Fibroblast of upper back skin (primary cell): Measurements from ENCODE around the gene SIDT2.
"Not testable (repeated sequence)": the region's sequence is repeated elsewhere in the genome, so short reads cannot be mapped to it uniquely, and the experiment has no call there.

Source experiments
- DNase-seq: peaks from one replicate; pipeline ENCODE4 v3.0.0-alpha.2; 2013

SIDT2 gene

DNA sequence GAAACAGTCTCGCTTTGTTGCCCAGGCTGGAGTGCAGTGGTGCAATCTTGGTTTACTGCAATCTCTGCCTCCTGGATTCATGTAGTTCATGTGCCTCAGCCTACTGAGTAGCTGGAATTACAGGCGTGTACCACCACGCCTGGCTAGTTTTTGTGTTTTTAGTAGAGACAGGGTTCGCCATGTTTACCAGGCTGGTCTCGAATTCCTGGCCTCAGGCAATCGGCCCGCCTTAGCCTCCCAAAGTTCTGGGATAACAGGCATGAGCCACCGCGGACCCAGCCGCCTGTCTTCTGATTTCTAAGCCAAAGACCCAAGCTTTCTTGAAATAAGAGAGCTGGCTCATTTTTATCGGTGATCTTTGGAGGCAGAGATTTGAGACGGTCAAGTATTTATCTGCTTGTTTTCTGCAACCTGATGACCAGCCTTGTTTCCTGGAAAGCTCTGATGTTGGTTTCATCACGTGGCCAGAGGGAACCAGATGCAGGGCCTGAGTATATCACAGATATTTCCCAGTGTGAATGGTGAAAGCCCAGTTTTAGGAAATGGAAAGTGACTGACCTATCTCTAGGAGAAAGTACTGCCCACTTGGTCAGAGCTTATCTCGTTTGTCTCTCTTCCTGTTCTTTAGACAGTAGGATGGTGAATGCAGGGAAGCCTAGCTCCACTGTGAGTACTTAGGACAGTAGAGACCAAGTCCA lies 5.7 kb upstream of the SIDT2 start:
- no peak for DNase-seq

DNA sequence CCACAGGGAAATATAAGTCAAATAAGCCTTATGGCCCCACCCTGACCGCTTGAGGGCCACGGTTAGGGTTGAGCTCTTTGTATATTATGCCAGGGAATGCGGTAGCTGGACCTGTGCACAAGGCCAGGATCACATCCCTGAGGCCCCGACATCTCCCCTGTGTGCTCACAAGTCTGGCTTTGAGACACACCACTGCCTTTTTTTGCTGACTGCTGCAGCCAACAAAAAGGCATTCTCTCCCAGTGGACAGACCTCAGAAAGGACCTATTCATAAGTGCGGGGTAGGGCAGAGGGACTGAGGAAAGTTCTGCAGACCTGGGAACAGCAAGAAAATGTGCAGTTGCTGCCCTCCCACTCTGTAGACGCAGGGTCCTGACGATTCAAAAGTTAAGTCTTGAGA lies 3.4 kb upstream of the SIDT2 start:
- DNase-seq, result no peak

DNA sequence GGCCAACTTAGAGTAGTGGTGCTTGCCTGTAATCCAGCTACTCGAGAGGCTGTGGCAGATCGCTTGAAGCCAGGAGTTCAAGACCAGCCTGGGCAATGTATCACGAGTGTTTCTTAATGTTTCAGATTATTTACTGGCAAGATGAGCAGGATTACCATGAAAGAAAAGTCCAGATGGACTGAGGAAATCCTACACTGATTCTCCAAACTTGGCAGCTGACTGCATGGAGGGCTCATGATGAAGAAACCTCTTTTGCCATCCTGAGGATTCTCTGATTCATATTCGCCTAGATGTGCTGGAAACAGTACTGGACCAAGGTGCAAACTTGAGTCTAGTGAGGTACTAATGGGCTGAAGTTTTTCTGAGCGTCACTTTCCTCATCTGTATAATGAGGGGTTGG lies 2.8 kb upstream of the SIDT2 start:
- no peak for DNase-seq

DNA sequence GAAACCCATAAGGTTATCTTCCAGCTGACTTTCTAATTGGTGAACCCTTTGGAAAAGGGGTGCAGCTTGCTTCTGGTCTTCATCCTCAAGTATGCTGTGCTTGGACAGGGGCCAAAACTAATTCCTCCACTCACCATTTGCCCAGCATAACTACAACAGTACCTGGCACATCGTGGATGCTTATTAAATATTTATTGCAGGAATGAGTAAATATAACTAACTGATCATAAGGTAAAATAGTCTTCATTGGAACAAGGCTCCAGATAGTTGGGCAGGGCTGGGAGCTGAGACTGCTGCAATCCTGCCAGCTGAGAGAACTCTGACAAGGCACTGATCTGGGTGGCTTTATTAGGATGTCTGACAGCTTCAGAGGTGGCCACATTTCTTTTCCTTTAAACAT lies 2.4 kb upstream of the SIDT2 start:
- no peak for DNase-seq

DNA sequence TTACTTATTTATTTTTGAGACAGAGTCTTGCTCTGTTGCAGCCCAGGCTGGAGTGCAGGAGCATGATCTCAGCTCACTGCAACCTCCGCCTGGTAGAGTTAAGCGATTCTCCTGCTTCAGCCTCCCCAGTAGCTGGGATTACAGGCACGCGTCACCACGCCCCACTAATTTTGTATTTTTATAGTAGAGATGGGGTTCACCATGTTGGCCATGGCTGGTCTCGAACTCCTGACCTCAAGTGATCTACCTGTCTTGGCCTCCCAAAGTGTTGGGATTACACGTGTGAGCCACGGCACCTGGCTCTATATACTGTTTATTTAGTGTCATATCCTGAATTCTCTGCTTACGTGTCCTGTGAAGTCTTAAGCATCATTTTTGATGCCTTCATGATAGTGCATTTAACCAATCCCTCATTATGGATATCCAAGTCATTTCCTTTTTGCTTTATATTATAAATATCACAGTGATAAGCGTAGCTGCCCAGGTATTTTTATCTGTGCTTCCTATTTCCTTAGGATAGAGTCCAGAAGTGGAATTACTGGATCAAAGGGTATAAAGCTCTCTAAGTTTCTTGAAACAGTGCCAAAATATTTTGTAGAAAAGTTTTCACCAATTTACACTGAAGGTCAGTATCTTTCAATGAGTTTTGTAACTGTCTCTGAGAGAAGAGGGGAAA lies 871 bp upstream of the SIDT2 start:
- DNase-seq, result no peak

DNA sequence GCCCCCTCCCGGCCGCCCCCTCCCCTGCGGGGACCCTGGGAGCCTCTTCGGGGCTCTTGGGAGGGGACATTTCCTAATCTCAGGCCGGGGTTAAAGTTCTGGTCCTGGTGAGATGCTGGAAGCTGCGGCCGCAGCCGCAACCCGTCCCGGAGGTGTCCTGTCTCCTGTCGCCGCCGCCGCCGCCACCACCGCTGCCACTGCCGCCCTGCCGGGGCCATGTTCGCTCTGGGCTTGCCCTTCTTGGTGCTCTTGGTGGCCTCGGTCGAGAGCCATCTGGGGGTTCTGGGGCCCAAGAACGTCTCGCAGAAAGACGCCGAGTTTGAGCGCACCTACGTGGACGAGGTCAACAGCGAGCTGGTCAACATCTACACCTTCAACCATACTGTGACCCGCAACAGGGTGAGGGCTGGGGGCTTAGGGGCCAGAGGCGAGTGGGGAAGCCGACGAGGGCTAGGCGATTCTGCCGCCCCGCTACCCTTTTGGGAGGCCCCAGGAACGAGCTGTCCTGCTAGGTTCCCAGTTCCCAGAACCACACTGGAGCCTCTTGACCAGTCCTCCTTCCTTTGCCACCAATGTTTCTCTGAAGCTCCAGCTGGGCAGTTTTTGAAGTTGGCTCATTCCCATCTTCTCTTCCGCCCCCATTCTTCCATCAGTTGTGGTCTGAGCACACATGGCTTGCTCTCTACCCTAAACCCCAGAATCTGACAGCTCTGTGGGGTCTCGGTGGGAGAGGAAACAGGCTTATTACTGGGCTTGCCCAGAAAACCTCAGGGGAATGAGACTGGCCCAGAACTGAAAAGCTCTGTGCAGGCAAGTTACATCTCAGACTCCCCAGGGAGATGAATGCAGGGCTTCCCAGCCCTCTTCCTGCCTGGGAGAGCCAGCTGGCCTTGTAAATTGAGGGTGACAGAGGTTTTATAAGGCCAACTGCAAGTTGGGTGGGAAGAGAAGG lies 781 bp downstream of the SIDT2 start:
- peak; percentile 54 for DNase-seq

DNA sequence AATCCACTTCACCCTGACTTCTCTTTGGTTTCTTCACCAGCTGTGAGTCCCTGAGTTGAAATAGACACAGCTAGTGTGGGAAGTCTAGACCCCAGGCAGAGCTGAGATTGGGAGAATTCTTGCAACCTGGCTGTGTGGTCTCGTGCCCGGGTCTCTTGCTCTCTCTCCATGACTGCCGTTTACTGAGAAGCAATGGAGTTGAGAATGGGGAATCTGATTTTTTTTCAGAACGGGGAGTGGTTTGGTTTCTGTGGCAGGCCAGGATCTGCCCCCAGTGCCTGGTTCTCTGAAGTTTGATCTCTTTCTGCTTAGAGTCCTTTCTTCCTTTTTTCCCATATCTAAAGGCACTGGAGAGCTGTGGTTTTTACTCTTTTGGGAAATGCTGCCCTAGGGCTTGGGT lies 1.5 kb downstream of the SIDT2 start:
- peak; percentile 12 for DNase-seq

DNA sequence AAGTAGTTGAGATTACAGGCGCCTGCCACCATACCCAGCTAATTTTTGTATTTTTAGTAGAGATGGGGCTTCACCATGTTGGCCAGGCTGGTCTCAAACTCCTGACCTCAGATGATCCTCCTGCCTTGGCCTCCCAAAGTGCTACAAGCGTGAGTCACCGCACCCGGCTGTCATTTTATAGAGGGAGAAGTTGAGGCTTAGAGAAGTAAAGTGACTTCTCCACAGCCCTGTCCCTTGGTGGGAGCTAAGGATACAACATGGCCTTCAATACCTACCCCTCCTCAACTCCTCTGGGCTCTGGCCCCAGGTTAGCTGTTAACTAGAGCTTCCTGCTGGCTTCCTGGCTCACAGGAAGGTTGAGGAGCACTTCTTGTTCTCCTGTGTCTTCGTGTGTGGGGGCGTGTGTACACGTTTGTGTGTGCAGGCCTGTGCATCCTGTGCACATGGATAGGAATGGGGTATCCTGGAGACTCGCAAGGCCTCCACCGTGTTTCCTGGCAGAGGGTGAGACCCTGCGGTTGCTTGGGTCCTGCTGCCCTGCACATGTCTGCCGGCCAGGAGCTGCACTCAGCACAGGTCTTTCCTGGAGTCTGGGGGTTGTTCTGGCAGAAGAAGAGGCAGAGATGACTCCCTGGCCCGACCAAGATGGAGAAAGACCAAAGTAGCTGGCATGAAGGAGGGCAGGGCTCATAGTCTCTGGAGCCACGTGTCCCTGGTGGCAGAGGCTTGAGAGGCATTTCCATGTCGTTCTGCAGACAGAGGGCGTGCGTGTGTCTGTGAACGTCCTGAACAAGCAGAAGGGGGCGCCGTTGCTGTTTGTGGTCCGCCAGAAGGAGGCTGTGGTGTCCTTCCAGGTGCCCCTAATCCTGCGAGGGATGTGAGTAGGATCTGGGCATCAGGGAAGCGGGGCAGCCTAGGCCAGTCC lies 2.4 kb downstream of the SIDT2 start:
- DNase-seq, result peak; percentile 62

DNA sequence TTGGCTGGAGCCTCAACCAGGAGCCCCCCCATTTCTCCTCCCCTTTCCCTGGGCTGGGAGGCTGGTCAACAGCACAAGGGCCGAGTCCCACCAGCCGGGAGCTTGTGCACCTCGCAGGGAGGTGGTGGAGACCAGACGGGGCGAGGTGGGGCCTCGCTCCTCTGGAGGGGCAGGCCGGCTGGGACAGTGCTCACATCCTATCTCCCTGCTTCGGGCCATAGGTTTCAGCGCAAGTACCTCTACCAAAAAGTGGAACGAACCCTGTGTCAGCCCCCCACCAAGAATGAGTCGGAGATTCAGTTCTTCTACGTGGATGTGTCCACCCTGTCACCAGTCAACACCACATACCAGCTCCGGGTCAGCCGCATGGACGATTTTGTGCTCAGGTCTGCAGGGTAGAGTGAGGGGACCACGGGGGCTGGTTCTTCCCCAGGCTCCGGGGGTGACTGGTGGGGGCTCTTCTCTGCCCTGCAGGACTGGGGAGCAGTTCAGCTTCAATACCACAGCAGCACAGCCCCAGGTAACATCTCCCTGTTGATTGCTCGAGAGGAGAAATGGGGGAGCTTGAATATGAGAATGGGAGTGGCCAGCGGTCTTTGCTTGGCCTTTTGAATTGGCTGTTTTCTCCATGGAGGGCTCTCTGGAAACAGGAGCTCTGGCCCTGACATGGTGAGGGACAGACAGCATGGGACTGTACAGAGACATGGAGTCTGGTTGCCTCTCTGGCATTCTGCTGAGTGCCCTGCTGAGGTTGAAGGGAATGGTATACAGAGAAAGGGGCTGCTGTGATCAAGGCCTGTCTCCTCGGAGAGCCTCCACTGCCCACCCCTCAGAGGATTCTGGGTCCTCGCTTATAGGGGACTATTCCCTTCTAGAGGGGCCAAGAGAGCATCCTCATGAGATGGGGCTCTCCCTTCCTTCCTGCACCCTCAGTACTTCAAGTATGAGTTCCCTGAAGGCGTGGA lies 3.3 kb downstream of the SIDT2 start:
- no peak for DNase-seq

DNA sequence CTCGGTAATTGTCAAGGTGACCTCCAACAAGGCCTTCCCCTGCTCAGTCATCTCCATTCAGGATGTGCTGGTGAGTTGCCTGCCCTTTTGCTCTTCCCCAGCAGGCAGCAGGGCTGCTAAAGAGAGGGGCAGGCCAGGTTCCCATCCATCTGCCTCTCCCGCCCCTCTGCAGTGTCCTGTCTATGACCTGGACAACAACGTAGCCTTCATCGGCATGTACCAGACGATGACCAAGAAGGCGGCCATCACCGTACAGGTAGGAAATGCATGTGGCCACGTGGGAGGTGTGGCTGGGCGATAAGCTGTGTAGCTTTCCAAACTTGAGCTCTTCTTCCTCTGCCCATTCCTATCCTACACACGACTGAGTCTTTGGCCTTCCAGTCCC lies 4.0 kb downstream of the SIDT2 start:
- DNase-seq, result no peak

DNA sequence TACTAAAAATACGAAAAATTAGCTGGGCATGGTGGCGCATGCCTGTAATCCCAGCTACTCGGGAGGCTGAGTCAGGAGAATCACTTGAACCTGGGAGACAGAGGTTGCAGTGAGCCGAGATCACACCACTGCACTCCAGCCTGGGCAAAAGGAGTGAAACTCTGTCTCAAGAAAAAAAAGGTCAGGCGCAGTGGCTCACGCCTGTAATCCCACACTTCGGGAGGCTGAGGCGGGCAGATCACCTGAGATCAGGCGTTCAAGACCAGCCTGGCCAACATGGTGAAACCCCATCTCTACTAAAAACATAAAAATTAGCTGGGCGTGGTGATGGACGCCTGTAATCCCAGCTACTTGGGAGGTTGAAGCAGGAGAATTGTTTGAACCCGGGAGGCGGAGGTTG lies 4.6 kb downstream of the SIDT2 start:
- DNase-seq, result not testable (repeated sequence)

DNA sequence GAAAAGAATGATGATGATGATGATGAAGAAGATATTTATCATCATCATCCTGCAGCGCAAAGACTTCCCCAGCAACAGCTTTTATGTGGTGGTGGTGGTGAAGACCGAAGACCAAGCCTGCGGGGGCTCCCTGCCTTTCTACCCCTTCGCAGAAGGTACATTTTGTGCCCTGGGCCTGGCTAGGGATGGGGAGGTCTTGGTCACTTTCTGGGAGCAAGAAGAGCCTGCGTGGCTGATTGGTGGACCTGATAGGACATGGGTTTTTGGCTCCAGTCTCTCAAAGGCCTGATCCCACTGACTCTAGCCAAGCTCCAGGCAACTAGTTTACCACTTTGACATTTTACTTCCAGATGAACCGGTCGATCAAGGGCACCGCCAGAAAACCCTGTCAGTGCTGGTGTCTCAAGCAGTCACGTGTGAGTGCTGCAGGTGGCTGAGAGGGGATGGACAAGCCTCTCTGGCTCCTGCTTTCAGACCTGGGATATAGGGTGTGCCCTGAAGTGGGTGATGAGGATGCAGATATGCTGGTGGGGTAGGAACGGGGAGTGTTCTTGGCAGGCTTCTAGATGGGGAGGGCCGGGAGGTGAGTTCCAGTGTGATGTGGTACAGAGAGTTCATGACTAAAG lies 5.3 kb downstream of the SIDT2 start:
- no peak for DNase-seq

DNA sequence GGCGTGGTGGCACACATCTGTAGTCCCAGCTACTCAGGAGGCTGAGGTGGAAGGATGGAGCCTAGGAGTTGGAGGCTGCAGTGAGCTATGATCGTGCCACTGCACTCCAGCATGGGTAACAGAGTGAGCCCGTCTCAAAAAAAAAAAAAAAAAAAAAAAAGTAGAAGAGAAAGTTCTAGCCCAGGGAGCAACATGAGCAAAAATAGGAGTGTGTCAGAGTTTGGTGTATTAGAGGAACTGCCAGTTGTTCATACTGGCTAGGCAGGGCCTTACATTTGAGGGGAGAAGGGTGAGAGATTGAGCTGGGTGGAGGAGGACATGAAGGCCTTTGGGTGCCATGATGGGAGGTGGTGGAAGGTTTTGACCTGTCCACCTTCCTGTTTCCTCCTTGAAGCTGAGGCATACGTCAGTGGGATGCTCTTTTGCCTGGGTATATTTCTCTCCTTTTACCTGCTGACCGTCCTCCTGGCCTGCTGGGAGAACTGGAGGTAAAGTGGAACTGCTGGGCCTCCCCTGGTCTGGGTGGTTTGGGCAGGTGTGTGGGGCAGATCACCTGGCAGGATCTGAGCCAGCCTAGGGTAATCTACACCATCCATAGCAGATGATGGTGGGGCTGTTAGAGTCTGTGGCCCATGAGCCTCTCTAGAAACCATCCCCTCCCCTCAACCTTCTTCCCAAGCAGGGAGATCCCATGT lies 7.3 kb downstream of the SIDT2 start:
- no peak for DNase-seq

DNA sequence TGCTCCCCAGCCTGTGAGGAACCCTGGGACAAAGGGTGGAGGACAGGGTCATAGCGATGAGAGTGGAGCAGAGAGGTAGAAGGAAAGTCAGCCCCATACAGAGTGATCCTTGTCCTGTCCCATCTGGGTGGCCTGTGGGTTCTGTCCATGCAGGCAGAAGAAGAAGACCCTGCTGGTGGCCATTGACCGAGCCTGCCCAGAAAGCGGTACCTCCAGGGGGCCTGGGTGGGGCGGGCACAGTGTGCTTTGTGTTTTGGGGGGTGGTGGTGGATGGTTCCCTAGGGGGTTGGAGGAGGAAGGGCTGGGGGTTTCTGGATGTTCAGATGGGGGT lies 7.9 kb downstream of the SIDT2 start:
- DNase-seq, result no peak

DNA sequence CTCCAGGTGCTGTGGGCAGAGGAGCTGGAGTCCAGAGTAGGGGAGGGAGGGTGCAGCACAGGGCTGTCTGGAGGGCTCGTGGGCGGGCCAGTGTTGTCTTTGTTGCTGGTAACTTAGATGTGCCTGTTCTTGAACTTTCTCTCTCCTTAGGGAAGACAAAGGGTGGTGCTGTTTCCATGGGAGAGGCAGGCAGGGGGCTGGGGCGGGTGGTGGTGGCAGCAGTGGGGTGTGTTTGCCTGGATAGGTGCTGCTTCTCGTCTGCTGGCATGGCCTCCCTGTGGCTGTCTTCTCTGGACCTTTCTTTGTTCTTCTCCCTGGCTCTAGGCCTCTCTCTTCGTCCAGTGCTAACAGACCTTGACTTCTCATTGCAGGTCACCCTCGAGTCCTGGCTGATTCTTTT lies 8.5 kb downstream of the SIDT2 start:
- DNase-seq, result no peak

DNA sequence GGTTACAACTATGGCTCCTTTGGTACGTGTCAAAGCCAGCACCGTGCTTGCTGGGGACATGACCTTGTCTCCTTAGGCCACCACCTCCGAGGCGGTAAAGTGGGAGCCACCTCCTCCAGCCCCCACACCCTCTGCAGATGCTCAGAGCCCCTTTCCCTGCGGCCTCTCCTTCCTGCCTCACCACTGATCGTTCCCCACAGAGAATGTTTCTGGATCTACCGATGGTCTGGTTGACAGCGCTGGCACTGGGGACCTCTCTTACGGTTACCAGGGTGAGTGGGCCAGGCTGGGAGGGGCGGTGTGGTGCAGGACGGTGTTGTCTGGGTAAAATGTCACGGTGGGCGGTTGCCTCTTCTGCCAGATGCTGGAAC lies 8.9 kb downstream of the SIDT2 start:
- no peak for DNase-seq

DNA sequence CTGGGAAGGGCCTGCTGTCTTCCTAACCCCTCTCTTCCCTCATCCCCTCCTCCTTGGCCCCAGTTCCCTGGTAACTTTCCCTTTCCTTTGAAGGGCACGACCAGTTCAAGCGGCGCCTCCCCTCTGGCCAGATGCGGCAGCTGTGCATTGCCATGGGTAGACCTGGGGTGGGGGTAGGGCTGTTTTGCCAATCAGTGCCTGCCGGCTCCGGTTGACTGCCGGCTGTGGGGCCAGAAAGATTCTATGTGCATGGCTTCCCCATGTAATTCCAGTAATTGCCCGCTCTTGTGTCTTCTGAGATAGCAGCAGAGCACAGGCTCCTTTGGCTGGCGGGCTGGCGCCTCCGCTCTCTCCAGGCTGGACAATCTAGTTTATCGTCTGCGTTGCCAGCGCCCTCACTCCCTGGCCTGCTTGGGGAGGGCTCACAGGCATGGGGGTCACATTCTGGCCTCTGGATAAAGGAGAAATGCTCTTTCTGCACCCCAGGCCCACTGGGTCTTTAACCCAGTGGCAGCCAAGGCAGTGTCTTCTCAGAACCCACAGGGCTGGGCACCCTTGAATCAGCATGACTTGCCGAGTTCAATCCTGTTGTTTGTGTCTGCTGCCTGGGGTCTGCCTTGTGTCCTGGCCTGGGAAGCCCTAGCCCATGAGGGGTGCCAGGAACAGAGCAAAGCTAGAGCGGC lies 9.4 kb downstream of the SIDT2 start:
- DNase-seq, result no peak

DNA sequence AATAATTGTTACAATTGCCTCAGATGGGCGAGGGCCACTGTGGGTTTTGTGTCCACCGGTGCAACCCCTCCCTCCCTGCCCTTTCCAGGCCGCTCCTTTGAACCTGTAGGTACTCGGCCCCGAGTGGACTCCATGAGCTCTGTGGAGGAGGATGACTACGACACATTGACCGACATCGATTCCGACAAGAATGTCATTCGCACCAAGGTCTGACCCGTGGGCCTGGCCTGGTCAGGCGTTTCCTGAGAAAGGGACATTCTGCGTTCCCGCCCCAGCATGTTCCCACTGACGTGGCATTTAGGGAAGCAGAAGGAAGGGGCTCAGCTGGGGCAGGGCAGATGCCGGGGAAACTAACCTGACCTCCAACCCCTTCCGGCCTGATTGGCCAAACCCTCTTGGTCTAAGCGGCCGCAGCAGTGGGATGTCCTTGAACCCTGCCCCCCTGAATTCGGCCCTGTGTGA lies 10.1 kb downstream of the SIDT2 start:
- no peak for DNase-seq

DNA sequence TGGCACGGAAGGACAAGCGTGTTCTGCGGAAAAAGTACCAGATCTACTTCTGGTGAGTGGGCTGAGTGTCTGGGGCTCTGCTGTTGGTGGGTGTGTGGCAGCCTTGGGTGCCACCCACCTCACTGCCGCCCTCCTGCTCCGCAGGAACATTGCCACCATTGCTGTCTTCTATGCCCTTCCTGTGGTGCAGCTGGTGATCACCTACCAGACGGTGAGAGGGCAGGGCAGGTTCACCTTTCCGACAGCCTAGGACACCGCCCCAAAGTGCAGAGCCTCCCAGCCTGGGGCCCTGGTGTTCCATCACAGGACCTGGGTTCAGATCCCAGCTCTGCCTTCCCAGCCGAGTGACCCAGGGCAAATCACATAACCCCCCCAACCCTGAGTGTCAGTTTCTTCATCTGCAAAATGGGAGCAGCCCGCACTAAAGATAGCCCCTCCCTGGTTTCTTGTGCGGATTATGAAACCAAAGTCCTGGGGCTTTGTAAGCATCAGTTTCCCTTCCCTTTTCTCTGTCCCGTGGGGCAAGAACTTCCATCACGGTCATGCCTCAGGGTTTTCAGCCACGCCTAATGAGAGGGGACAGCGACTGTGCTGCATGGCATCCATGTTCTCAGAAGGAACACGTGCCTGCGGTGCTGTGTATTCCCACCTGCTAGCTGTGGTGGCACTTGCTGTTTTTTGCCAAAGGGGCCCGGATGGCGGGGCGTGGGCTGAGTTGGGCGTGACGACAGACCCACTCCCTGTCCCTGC lies 10.8 kb downstream of the SIDT2 start:
- no peak for DNase-seq
